ENCODE results near the gene PPARA. TPM values are rescaled to one million over a fixed set of nuclear protein-coding genes. Genes with fewer than 3 reads are reported as not detected.
A peak's percentile ranks its signal among the peaks of the same experiment; 100 is the strongest.

PPARA gene
- total RNA-seq, 1 donor from 2014 or later: 9.3 TPM

- Histone ChIP-seq H3K4me3 (ENCODE audit: low read depth, low read length) (no peak overlapping the region), H3K27me3 (ENCODE audit: control insufficient read depth, insufficient read depth, low read length) (no peaks in the 10 kb centered on the region), H3K36me3 (ENCODE audit: control insufficient read depth, insufficient read depth, low read length) (no peaks in the 10 kb centered on the region)
- DNase-seq (ENCODE audit: low read depth): no peak
- TF ChIP-seq CTCF (IDR thresholded peaks at IDR 0.05; ENCODE audit: insufficient read depth, low read length, poor library complexity, severe bottlenecking): no peak
Measured at GRCh38 chr22:46180370-46181137, 30.2 kb downstream of the PPARA start.

GRCh38 chr22:46183733-46184132 lies 33.4 kb downstream of the PPARA start:
- Histone ChIP-seq H3K27me3 (ENCODE audit: control insufficient read depth, insufficient read depth, low read length) (no peaks in the 10 kb centered on the region), H3K36me3 (ENCODE audit: control insufficient read depth, insufficient read depth, low read length) (no peaks in the 10 kb centered on the region), H3K4me3 (ENCODE audit: low read depth, low read length) (no peak overlapping the region)
- no peak for DNase-seq (ENCODE audit: low read depth)
- TF ChIP-seq CTCF (IDR thresholded peaks at IDR 0.05; ENCODE audit: insufficient read depth, low read length, poor library complexity, severe bottlenecking): no peak

GRCh38 chr22:46185283-46185682 lies 35.0 kb downstream of the PPARA start:
- no peak for TF ChIP-seq CTCF (IDR thresholded peaks at IDR 0.05; ENCODE audit: insufficient read depth, low read length, poor library complexity, severe bottlenecking)
- H3K36me3 ChIP-seq (ENCODE audit: control insufficient read depth, insufficient read depth, low read length): no peaks in the 10 kb centered on the region
- DNase-seq (ENCODE audit: low read depth): no peak
- H3K4me3 ChIP-seq (ENCODE audit: low read depth, low read length): no peak overlapping the region
- H3K27me3 ChIP-seq (ENCODE audit: control insufficient read depth, insufficient read depth, low read length): no peaks in the 10 kb centered on the region

GRCh38 chr22:46187862-46188261 lies 37.5 kb downstream of the PPARA start:
- DNase-seq (ENCODE audit: low read depth): peak; percentile 58
- no peak for TF ChIP-seq CTCF (IDR thresholded peaks at IDR 0.05; ENCODE audit: insufficient read depth, low read length, poor library complexity, severe bottlenecking)

GRCh38 chr22:46192210-46192993 lies 42.1 kb downstream of the PPARA start:
- no peak for TF ChIP-seq CTCF (IDR thresholded peaks at IDR 0.05; ENCODE audit: insufficient read depth, low read length, poor library complexity, severe bottlenecking)
- Histone ChIP-seq H3K4me3 (ENCODE audit: low read depth, low read length) (no peak overlapping the region), H3K27me3 (ENCODE audit: control insufficient read depth, insufficient read depth, low read length) (no peaks in the 10 kb centered on the region), H3K36me3 (ENCODE audit: control insufficient read depth, insufficient read depth, low read length) (no peaks in the 10 kb centered on the region)
- no peak for DNase-seq (ENCODE audit: low read depth)

More at GRCh38 chr22:46187862-46188261, 37.5 kb downstream of the PPARA start:
- Histone ChIP-seq H3K4me3 (ENCODE audit: low read depth, low read length) (no peak overlapping the region), H3K27me3 (ENCODE audit: control insufficient read depth, insufficient read depth, low read length) (no peaks in the 10 kb centered on the region), H3K36me3 (ENCODE audit: control insufficient read depth, insufficient read depth, low read length) (no peaks in the 10 kb centered on the region)

Data from kidney epithelial cell (primary cell).